DMS79 (cell line): Measurements from ENCODE around the gene THBS3.
"Not testable (repeated sequence)": the region's sequence is repeated elsewhere in the genome, so short reads cannot be mapped to it uniquely, and the experiment has no call there.

Experiments used
- DNase-seq: peaks from one replicate; lab custom pipeline; 2025; lab: John Stamatoyannopoulos, UW

Gene THBS3

GRCh38 chr1:155173478-155174323, 34.0 kb downstream of the THBS3 start, which contains the start of gene TRIM46:
TRIM46 (plus strand) TSS chr1:155173849; CDS start chr1:155173967, 118 bp downstream.
- peak; percentile 38 for DNase-seq

GRCh38 chr1:155172732-155173477, 34.8 kb downstream of the THBS3 start, which contains the start of gene KRTCAP2:
KRTCAP2 (minus strand) TSS chr1:155173304; CDS start chr1:155173224, 80 bp downstream.
- peak; percentile 93 for DNase-seq

GRCh38 chr1:155171836-155172731, 35.6 kb downstream of the THBS3 start:
- DNase-seq: no peak

- no peak for DNase-seq
Measured at GRCh38 chr1:155170806-155171205, 36.9 kb downstream of the THBS3 start.

- DNase-seq: no peak
Measured at GRCh38 chr1:155170101-155170785, 37.5 kb downstream of the THBS3 start.

GRCh38 chr1:155169541-155169940, 38.2 kb downstream of the THBS3 start:
- DNase-seq: no peak

- no peak for DNase-seq
Measured at GRCh38 chr1:155168456-155169210, 39.1 kb downstream of the THBS3 start.

GRCh38 chr1:155168105-155168445, 39.6 kb downstream of the THBS3 start:
- not testable (repeated sequence) for DNase-seq

GRCh38 chr1:155167166-155168104, 40.3 kb downstream of the THBS3 start:
- DNase-seq: peak; percentile 83

GRCh38 chr1:155166471-155167165, 41.1 kb downstream of the THBS3 start:
- DNase-seq: no peak

- no peak for DNase-seq
Measured at GRCh38 chr1:155166051-155166470, 41.6 kb downstream of the THBS3 start.

GRCh38 chr1:155164625-155165024, 43.1 kb downstream of the THBS3 start:
- DNase-seq: not testable (repeated sequence)

GRCh38 chr1:155163785-155164184, 43.9 kb downstream of the THBS3 start:
- not testable (repeated sequence) for DNase-seq

- not testable (repeated sequence) for DNase-seq
Measured at GRCh38 chr1:155162631-155163030, 45.1 kb downstream of the THBS3 start.

- no peak for DNase-seq
Measured at GRCh38 chr1:155160128-155160527, 47.6 kb downstream of the THBS3 start.

- DNase-seq: no peak
Measured at GRCh38 chr1:155158991-155159390, 48.7 kb downstream of the THBS3 start.

- DNase-seq: not testable (repeated sequence)
Measured at GRCh38 chr1:155155996-155156643, 51.6 kb downstream of the THBS3 start.
